ENCODE measurements around the gene PECR. TPM values are rescaled to one million over a fixed set of nuclear protein-coding genes. Genes with fewer than 3 reads are reported as not detected.

The PECR gene
- total RNA-seq, 1 donor = 7.0 TPM

DNA sequence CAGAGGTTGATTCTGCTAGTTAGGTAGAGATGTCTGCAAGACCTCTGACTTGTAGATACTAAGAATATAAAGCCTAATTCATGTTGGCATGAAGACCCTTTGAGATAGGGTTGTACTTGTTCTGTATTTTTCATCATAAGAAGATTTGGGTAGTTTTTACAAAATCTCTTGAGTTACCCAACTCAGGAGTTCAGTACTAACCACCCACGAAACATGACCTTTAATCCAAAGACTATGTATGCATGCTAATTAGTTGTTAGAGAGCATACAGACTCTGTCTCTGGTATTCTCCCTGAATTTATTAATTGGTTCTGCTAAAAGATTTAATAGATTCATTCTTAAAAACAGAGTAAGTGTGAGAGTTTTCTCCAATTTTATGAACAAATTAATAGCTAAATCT, 16.9 kb downstream of the PECR start:
- DNase-seq (ENCODE audit: low read depth) = no peak
- H3K4me3 ChIP-seq (ENCODE audit: low read depth, low read length) = no peak overlapping the region
- TF ChIP-seq, protein P1, sequence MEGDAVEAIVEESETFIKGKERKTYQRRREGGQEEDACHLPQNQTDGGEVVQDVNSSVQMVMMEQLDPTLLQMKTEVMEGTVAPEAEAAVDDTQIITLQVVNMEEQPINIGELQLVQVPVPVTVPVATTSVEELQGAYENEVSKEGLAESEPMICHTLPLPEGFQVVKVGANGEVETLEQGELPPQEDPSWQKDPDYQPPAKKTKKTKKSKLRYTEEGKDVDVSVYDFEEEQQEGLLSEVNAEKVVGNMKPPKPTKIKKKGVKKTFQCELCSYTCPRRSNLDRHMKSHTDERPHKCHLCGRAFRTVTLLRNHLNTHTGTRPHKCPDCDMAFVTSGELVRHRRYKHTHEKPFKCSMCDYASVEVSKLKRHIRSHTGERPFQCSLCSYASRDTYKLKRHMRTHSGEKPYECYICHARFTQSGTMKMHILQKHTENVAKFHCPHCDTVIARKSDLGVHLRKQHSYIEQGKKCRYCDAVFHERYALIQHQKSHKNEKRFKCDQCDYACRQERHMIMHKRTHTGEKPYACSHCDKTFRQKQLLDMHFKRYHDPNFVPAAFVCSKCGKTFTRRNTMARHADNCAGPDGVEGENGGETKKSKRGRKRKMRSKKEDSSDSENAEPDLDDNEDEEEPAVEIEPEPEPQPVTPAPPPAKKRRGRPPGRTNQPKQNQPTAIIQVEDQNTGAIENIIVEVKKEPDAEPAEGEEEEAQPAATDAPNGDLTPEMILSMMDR (IDR thresholded peaks at IDR 0.05; ENCODE audit: insufficient read depth, low read length) = no peak

DNA sequence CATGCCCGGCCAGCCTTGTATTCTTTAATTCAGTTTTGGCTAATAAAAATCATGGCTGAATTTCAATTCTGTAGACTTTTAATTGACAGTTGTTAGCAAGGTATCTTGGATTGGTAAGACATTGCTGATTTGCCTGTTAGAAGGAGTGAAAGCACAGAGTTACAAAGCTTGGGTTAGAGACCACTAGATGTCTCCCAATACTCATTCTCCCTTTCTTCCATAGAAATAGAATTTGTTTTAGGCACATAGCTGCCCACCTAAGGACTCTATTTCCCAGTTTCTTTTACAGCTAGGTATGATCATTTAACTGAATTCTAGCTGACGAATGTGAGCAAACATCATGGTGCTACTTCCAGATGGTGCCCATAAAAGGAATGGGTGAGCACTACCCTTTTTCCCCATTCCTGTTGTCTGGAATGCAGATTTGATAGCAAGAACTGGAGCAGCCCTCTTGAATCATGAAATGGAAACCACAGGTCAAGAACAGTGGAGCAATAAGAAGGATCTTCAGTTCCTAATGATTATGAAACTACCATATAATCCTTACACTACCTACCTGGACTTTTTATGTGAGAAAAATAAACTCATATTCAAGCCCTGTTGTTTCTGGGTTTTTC, 17.5 kb downstream of the PECR start:
- H3K4me3 ChIP-seq (ENCODE audit: low read depth, low read length) = no peak overlapping the region
- peak; percentile 33 for DNase-seq (ENCODE audit: low read depth)
- TF ChIP-seq, protein P1 (IDR thresholded peaks at IDR 0.05; ENCODE audit: insufficient read depth, low read length) = no peak

DNA sequence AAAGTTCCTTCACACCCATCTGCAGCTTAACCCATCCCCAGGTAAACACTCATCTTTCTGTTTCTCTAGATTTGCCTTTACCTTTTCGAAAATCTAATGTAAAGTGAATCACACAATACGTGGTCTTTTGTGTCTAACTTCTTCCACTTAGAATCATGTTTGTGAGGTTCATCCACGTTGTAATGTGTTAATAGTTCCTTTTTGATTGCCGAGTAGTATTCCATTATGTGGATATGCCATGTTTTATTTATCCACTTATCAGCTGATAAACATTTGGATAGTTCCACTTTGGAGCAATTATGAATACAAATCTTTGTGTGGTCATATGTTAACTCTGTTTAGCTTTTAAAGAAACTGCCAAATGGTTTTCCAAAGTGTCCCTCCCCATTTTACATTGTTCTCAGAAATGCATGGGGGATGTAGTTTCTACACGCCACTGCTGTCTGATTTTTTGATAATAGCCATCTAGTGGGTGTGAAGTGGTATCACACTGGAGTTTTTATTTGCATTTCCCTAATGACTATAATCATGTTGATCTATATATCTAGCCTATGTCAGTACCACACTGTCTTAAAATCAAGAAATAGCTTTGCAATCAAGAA, 22.3 kb downstream of the PECR start:
- DNase-seq (ENCODE audit: low read depth) = no peak
- no peak overlapping the region for H3K4me3 ChIP-seq (ENCODE audit: low read depth, low read length)
- TF ChIP-seq, protein P1 (IDR thresholded peaks at IDR 0.05; ENCODE audit: insufficient read depth, low read length) = peak; percentile 25

DNA sequence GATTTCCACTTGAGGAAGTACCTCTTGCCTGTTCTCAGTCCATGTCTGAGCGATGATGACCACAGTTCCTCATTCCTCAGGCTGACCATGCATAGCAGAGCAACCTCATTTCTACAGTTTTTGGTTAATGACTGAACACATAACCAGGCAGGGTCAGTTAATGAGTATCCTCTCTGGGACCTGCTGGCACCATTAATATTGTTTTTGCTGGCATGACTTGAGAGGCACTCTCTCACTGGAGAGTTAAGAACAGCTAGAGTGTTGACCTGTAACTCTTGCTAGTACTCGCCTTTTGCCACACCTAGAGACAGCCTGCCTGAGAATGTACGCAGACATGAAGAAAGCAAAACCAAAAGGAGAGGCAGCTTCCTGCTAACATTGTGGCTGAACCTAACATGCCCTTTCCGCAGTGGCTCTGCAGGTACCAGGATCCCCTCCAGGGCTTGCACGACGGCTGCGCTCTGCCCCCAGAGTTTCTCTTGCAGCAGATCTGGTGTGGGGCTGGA, 23.9 kb downstream of the PECR start:
- DNase-seq (ENCODE audit: low read depth) = no peak
- no peak overlapping the region for H3K4me3 ChIP-seq (ENCODE audit: low read depth, low read length)
- TF ChIP-seq, protein P1 (IDR thresholded peaks at IDR 0.05; ENCODE audit: insufficient read depth, low read length) = no peak

DNA sequence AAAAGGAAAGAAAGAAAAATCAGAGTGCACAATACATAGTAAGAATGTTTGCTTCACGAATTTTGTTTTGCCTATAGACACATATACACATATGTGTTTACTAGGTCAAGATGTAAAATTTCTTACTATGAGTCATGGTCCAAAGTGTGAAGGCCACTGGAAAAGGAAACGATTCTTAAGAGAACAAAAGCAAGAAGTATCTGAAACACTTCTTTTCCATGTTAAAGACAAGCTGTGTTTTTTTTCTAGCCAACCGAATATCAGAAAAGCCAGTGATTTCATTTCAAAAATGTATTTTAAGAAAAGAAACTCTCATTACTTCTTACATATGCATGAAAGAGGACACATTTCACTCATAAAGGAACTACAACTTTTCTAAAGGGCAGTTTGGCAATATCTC, 24.9 kb downstream of the PECR start:
- DNase-seq (ENCODE audit: low read depth) = no peak
- H3K4me3 ChIP-seq (ENCODE audit: low read depth, low read length) = no peak overlapping the region
- TF ChIP-seq, protein P1 (IDR thresholded peaks at IDR 0.05; ENCODE audit: insufficient read depth, low read length) = no peak

DNA sequence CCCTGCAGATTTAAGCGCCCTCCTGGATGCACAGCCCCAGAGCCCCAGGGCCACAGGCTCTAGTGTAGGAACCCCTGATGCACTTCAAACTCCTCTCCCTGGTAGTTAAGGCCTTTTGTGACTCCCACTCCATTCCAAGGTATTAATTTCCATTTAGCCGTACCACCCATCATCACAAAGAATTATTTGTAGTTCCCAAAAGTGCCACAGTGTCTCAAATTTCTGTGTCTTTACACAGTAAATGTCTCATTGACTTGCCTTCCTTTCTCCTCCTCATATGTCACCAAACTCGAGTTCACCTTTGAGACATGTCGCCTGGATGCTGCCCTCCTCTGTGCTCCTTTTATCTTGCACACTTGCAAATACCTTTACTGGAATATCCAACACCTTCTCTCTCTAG, 25.9 kb downstream of the PECR start:
- TF ChIP-seq, protein P1 (IDR thresholded peaks at IDR 0.05; ENCODE audit: insufficient read depth, low read length) = no peak
- DNase-seq (ENCODE audit: low read depth) = no peak
- no peak overlapping the region for H3K4me3 ChIP-seq (ENCODE audit: low read depth, low read length)

All from fibroblast of the aortic adventitia (primary cell).